Kidney (tissue), 14 donors: ENCODE measurements around the gene LTBP2. TPM values are rescaled to one million over a fixed set of nuclear protein-coding genes. Genes with fewer than 3 reads are reported as not detected.

Experiments
- DNase-seq, 5 donors: peaks; one replicate each; pipeline ENCODE4 v3.0.0-alpha.2; 2013 to 2020
- FAIRE-seq: peaks from 2 replicates; lab custom pipeline; 2012; peaks lifted over from hg19 to GRCh38; lab: Jason Lieb, UNC
- H3K27ac ChIP-seq, 2 donors: one replicate each; pipeline ENCODE4 v1.7.0; 2013; ENCODE audit warnings: low read depth in 2 of 2, low read length in 2 of 2, inconsistent platforms in 1 of 2
- H3K27me3 ChIP-seq: one replicate; pipeline ENCODE4 v1.7.1; 2013; ENCODE audit warnings: low read length, inconsistent platforms; ENCODE audit not compliant: control insufficient read depth, insufficient read depth
- H3K36me3 ChIP-seq, 3 donors: one replicate each; pipeline versions ENCODE4 v1.7.0 to v1.7.1; 2013; ENCODE audit warnings: low read length in 3 of 3, control low read depth in 1 of 3, inconsistent platforms in 1 of 3; ENCODE audit not compliant: insufficient read depth in 3 of 3, control insufficient read depth in 2 of 3
- H3K4me1 ChIP-seq, 3 donors: one replicate each; pipeline versions ENCODE4 v1.7.0 to v1.7.1; 2013; ENCODE audit warnings: low read length in 3 of 3, inconsistent platforms in 1 of 3, low read depth in 1 of 3; ENCODE audit not compliant: control insufficient read depth in 2 of 3, insufficient read depth in 2 of 3
- H3K4me3 ChIP-seq, 3 donors: one replicate each; pipeline versions ENCODE4 v1.7.0 to v1.8.1; 2013; ENCODE audit warnings: low read length in 3 of 3, control low read depth in 1 of 3, inconsistent platforms in 1 of 3
- H3K9ac ChIP-seq, 3 donors: one replicate each; pipeline versions ENCODE4 v1.7.0 to v1.7.1; 2013; ENCODE audit warnings: low read length in 3 of 3, control low read depth in 1 of 3, inconsistent platforms in 1 of 3
- H3K9me3 ChIP-seq, 3 donors: one replicate each; pipeline versions ENCODE4 v1.7.0 to v1.7.1; 2013; ENCODE audit warnings: low read length in 3 of 3, control low read depth in 1 of 3, inconsistent platforms in 1 of 3; ENCODE audit not compliant: control insufficient read depth in 2 of 3, insufficient read depth in 1 of 3
- intact Hi-C: fragments of 100-400 bp; cut with DNase I; formaldehyde crosslinking; loops from one replicate; pipeline ENCODE4 v1.11.1; 2022
- polyA plus RNA-seq: library from polyadenylated mRNA; stranded (reverse); fragments of 350-450 nt; fragmentation: Illumina TruSeq; extraction: RNeasy Lipid Tissue Mini Kit (QIAGEN cat#74804); gene quantifications from one replicate; pipeline ENCODE4 v1.2.3, GENCODE V29; 2014; ENCODE audit warnings: low read depth, low replicate concordance; ENCODE audit not compliant: insufficient read depth
- total RNA-seq: library from RNA; stranded (reverse); fragmentation: NEBNext Ultra II Directional; extraction: Animal tissue kit (Norgen Biotek cat#: 25700); gene quantifications from one replicate; pipeline ENCODE4 v1.2.1, GENCODE V29; 2021
- TF ChIP-seq, protein P1 (sequence below): IDR thresholded peaks from 3 replicates; pipeline ENCODE4 v1.5.1; 2012; ENCODE audit warnings: mild to moderate bottlenecking, moderate library complexity, borderline replicate concordance; ENCODE audit not compliant: insufficient read depth; ENCODE audit errors: extremely low read depth
- donor health status: control.
- donor health status: control.
- donor health status: control.
- donor health status: control.
- donor health status: control.
- donor health status: DM: yes; HTN: yes; CAD: no.
- donor health status: Normal renal cell carcinoma (clear cell type).

LTBP2 gene
- total and polyA plus RNA-seq, 2 donors from 2014 or later: 2.9 to 10.4 TPM

DNA sequence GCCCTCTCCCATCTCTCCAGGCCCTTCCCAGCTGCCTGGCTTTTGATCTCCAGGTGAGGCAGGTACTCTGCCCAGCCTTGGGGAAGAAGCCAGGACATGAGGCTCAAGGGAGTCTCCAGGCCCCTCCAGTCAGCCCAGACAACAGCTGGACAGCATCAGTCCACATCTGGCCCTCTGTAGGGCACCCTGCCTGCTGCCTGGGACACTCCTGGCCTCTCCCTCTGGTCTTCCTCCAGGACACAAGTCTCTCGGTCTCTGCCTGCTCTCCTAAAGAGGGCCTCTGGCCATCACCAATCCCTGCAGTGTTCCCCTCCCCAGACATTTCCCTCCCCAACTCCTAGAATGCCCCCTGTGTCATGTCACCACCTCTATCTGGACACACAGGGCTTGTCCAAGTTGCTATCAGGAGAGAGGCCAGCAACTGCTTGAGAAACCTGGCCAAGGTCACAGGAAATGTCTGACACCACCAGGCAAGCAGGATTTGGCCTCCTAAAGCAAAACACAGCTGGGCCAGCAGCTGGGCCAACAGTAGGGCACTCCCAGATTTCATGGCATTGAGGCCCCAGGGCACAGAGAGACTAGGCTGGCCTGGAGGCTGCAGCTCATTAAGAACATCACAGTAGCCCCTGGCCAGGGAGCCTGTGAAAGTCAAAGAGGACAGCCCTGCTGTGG is 29.0 kb downstream of the LTBP2 start:
- TF ChIP-seq, protein P1, sequence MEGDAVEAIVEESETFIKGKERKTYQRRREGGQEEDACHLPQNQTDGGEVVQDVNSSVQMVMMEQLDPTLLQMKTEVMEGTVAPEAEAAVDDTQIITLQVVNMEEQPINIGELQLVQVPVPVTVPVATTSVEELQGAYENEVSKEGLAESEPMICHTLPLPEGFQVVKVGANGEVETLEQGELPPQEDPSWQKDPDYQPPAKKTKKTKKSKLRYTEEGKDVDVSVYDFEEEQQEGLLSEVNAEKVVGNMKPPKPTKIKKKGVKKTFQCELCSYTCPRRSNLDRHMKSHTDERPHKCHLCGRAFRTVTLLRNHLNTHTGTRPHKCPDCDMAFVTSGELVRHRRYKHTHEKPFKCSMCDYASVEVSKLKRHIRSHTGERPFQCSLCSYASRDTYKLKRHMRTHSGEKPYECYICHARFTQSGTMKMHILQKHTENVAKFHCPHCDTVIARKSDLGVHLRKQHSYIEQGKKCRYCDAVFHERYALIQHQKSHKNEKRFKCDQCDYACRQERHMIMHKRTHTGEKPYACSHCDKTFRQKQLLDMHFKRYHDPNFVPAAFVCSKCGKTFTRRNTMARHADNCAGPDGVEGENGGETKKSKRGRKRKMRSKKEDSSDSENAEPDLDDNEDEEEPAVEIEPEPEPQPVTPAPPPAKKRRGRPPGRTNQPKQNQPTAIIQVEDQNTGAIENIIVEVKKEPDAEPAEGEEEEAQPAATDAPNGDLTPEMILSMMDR: no peak
- Histone ChIP-seq H3K27ac (no peak overlapping the region), H3K9me3 (no peaks in the 10 kb centered on the region), H3K4me3 (no peak overlapping the region), H3K27me3 (no peaks in the 10 kb centered on the region), H3K36me3 (no peaks in the 10 kb centered on the region), H3K4me1 (peaks cover 0 to 9% (median 6%) of the 10 kb centered on the region in 3 donors), H3K9ac (no peak overlapping the region)
- intact Hi-C loops: no loop called here
- DNase-seq (no peak), FAIRE-seq (no peak)

DNA sequence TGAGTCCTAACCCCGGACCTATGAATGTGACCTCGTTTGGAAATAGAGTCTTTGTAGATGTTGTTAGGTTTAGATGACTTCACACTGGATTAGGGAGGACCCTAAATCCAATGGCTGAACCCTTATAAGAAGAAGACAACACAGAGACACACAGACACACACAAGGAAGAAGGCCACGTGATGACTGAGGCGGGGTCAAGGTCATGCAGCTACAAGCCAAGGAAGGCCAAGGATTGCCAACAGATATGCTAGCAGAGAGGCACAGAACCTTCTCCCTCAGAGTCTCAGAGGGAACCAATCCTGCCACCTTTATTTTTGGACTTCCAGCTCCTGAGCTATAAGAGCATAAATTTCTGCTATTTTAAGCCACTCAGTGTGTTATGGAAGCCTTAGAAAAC is 31.8 kb downstream of the LTBP2 start:
- FAIRE-seq (no peak), DNase-seq (no peak)
- Histone ChIP-seq H3K4me1 (peaks cover 0 to 6% (median 6%) of the 10 kb centered on the region in 3 donors), H3K9me3 (no peaks in the 10 kb centered on the region), H3K9ac (no peak overlapping the region), H3K36me3 (no peaks in the 10 kb centered on the region), H3K27ac (no peak overlapping the region), H3K27me3 (no peaks in the 10 kb centered on the region), H3K4me3 (no peak overlapping the region)
- intact Hi-C loops: no loop called here
- TF ChIP-seq, protein P1: no peak

DNA sequence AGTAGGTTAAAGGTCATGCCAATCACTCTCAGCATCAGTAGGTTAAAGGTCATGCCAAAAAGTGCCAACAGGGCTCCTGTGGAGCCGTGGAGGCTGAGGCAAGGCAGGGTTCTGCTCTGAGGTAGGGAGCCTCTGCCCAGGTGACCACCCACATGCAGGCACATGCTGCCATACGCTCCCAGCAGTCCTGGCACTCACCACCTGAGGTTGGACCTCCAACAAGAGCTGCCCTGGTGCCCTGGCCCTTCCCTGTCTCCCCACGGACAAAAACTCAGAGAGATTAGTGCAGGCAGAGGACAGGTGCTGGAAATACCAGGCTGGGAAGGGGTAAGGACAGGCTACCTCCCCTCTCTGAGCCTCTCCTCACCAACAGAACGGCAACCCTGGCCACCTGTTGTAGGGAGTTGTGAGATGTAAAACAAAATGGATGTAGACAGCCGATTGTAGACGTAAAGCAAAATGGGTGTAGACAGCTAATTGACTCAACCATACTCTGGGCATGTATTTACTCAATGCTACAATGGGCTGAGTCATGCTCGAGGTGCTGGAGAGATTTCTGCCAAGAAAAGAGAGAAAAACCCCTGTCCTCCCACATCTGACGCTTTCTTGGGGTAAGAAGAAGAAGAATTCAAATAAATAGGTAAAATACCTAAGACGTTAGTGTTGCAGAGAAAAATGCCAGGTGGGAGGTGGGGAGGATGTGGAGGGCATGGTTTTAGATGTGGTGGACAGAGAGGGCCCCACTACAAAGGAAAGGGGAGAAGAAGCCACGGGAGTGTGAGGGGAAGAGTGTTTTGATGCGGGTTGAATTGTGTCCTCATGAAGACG is 32.4 kb downstream of the LTBP2 start:
- Histone ChIP-seq H3K4me1 (peaks cover 0 to 6% (median 6%) of the 10 kb centered on the region in 3 donors), H3K4me3 (no peak overlapping the region), H3K36me3 (no peaks in the 10 kb centered on the region), H3K9me3 (no peaks in the 10 kb centered on the region), H3K27ac (no peak overlapping the region), H3K9ac (no peak overlapping the region), H3K27me3 (no peaks in the 10 kb centered on the region)
- intact Hi-C loops: no loop called here
- no peak for FAIRE-seq
- DNase-seq: no peak
- TF ChIP-seq, protein P1: no peak
